LNCaP clone FGC (cell line): ENCODE results near the gene SYPL1.

Source experiments
- DNase-seq: peaks from one replicate; pipeline ENCODE4 v3.0.0-alpha.2; 2011; ENCODE audit warnings: low read depth
- H3K4me3 ChIP-seq: 2 replicates; pipeline ENCODE4 v1.5.1; 2011; ENCODE audit warnings: mild to moderate bottlenecking, low read depth, low read length, control low read depth
- CTCF ChIP-seq: IDR thresholded peaks from 2 replicates; pipeline ENCODE4 v1.5.1; 2012; ENCODE audit warnings: mild to moderate bottlenecking; ENCODE audit not compliant: control insufficient read depth, insufficient read depth; ENCODE audit errors: extremely low read depth

SYPL1 gene

GRCh38 chr7:106095634-106096033, 16.5 kb downstream of the SYPL1 start:
- DNase-seq, result no peak

GRCh38 chr7:106094780-106095179, 17.3 kb downstream of the SYPL1 start:
- no peak for TF ChIP-seq CTCF
- no peak overlapping the region for H3K4me3 ChIP-seq
- no peak for DNase-seq

More at GRCh38 chr7:106095634-106096033, 16.5 kb downstream of the SYPL1 start:
- no peak for TF ChIP-seq CTCF
- H3K4me3 ChIP-seq, result no peak overlapping the region

GRCh38 chr7:106092204-106092603, 19.9 kb downstream of the SYPL1 start:
- H3K4me3 ChIP-seq, result no peak overlapping the region
- TF ChIP-seq CTCF, result no peak
- DNase-seq, result no peak

GRCh38 chr7:106089647-106090046, 22.5 kb downstream of the SYPL1 start:
- TF ChIP-seq CTCF, result no peak
- no peak overlapping the region for H3K4me3 ChIP-seq
- DNase-seq, result no peak

GRCh38 chr7:106088014-106088413, 24.1 kb downstream of the SYPL1 start:
- TF ChIP-seq CTCF, result no peak
- H3K4me3 ChIP-seq, result no peak overlapping the region
- DNase-seq, result no peak

- H3K4me3 ChIP-seq, result no peak overlapping the region
- no peak for TF ChIP-seq CTCF
- DNase-seq, result no peak
Measured at GRCh38 chr7:106086062-106086461, 26.1 kb downstream of the SYPL1 start.

- TF ChIP-seq CTCF, result no peak
- H3K4me3 ChIP-seq, result no peak overlapping the region
- no peak for DNase-seq
Measured at GRCh38 chr7:106085015-106085414, 27.1 kb downstream of the SYPL1 start.
